Heart right ventricle (tissue), 16 donors: ENCODE results near the gene SIVA1. TPM values are rescaled to one million over a fixed set of nuclear protein-coding genes. Genes with fewer than 3 reads are reported as not detected.

Experiments
- ATAC-seq, 8 donors: fragments of 200-7000 bp; cut with Tn5 transposase; one replicate each; pipeline ENCODE4 v1.9.1; 2020; ENCODE audit warnings: mild to moderate bottlenecking in 8 of 8, moderate library complexity in 8 of 8, moderate number of reproducible peaks in 1 of 8
- DNase-seq, 2 donors: peaks; one replicate each; pipeline ENCODE4 v3.0.0-alpha.2; 2020
- H3K27ac ChIP-seq, 10 donors: fragments of 200-600 bp; sonication (generic) in 2 of 10; one replicate each; pipeline versions ENCODE4 v1.5.0 to v1.8.0; 2020 to 2022; ENCODE audit warnings: mild to moderate bottlenecking in 3 of 10
- H3K27me3 ChIP-seq, 7 donors: fragments of 200-600 bp; one replicate each; pipeline ENCODE4 v1.8.0; 2021 to 2022; ENCODE audit warnings: mild to moderate bottlenecking in 2 of 7
- H3K36me3 ChIP-seq, 9 donors: fragments of 200-600 bp; sonication (generic) in 1 of 9; one replicate each; pipeline versions ENCODE4 v1.5.0 to v1.8.0; 2020 to 2022; ENCODE audit warnings: mild to moderate bottlenecking in 2 of 9
- H3K4me1 ChIP-seq, 9 donors: fragments of 200-600 bp; sonication (generic) in 1 of 9; one replicate each; pipeline versions ENCODE4 v1.5.0 to v1.8.0; 2020 to 2022; ENCODE audit warnings: mild to moderate bottlenecking in 4 of 9
- H3K4me3 ChIP-seq, 10 donors: fragments of 200-600 bp; sonication (generic) in 2 of 10; one replicate each; pipeline versions ENCODE4 v1.5.0 to v1.8.0; 2020 to 2022; ENCODE audit warnings: mild to moderate bottlenecking in 7 of 10, moderate library complexity in 2 of 10
- H3K9me3 ChIP-seq, 11 donors: fragments of 200-600 bp in 10 of 11; sonication (generic) in 2 of 11; one replicate each; pipeline versions ENCODE4 v1.5.0 to v1.8.0; 2013 to 2022; ENCODE audit warnings: mild to moderate bottlenecking in 2 of 11, control low read depth in 1 of 11, moderate library complexity in 1 of 11
- WGBS, 2 donors: extraction: QIAGEN DNeasy Blood & Tissue Kit; methylation state at CpG; one replicate each; pipeline ENCODE4 v1.1.7; 2013; ENCODE audit warnings: inconsistent platforms in 1 of 2; 5-methylcytosine and 5-hydroxymethylcytosine counted together
- intact Hi-C, 10 donors: fragments of 100-400 bp; cut with DNase I; formaldehyde crosslinking; loops; one replicate each; pipeline versions ENCODE4 v1.11.1 to v1.14.2; 2022
- polyA plus RNA-seq, 2 donors: library from polyadenylated mRNA; stranded (reverse); fragments of 200-250 nt; gene quantifications; one replicate each; pipeline ENCODE4 v1.2.3, GENCODE V29; 2013
- total RNA-seq, 10 donors: library from RNA; stranded (reverse); fragmentation: NEBNext Ultra II Directional in 3 of 10; extraction: Animal tissue kit (Norgen Biotek cat#: 25700) in 3 of 10; gene quantifications; one replicate each; pipeline versions ENCODE4 v1.2.1 to v1.2.4, GENCODE V29; 2021 to 2023
- TF ChIP-seq, protein P1 (sequence below), 9 donors: fragments of 200-600 bp; sonication (generic) in 2 of 9; IDR thresholded peaks; one replicate each; pipeline versions ENCODE4 v1.5.0 to v1.8.0; 2021 to 2022; ENCODE audit warnings: antibody characterized with exemption in 9 of 9, mild to moderate bottlenecking in 5 of 9, moderate library complexity in 1 of 9
- donor health status: Arrhythmogenic right ventricular cardiomyopathy.
- donor health status: ischemic (EF 13 %, LVEDD 7.1; RV severe dilation, severe dysfunction).
- donor health status: healthy with polysubstance abuse.
- donor health status: DM: no; HTN: yes; CAD: no.
- donor health status: DM: no; HTN: no; CAD: no.
- donor health status: ischemic (EF 25% LVEDD 6.9; RV normal size, moderate dysfunction).
- donor health status: ischemic (EF 25% LVEDD 5.7; RV mildly dilated, moderate dysfunction).
- donor health status: healthy.
- donor health status: DM: yes; HTN: yes; CAD: no.
- donor health status: Ischemic cardiomyopathy.
- donor health status: ischemic (EF 35%, LVEDD 5.7; RV mildly dilated, moderate dysfunction).
- donor health status: nonischemic (EF 11% LVEDD 7.7; RV severe dilation, severe dysfunction).
- donor health status: DM: yes; HTN: yes; CAD: no.
- donor health status: PGD.
- donor health status: ischemic (EF 29% LVEDD 5.4; RV normal size, mild dysfunction).
- donor health status: nonischemic (EF 23%, LVEDD 6.1; RV moderate dilation, normal function).

The SIVA1 gene
- total and polyA plus RNA-seq, 12 donors: 43.3 to 203 (median 53.0) TPM

DNA sequence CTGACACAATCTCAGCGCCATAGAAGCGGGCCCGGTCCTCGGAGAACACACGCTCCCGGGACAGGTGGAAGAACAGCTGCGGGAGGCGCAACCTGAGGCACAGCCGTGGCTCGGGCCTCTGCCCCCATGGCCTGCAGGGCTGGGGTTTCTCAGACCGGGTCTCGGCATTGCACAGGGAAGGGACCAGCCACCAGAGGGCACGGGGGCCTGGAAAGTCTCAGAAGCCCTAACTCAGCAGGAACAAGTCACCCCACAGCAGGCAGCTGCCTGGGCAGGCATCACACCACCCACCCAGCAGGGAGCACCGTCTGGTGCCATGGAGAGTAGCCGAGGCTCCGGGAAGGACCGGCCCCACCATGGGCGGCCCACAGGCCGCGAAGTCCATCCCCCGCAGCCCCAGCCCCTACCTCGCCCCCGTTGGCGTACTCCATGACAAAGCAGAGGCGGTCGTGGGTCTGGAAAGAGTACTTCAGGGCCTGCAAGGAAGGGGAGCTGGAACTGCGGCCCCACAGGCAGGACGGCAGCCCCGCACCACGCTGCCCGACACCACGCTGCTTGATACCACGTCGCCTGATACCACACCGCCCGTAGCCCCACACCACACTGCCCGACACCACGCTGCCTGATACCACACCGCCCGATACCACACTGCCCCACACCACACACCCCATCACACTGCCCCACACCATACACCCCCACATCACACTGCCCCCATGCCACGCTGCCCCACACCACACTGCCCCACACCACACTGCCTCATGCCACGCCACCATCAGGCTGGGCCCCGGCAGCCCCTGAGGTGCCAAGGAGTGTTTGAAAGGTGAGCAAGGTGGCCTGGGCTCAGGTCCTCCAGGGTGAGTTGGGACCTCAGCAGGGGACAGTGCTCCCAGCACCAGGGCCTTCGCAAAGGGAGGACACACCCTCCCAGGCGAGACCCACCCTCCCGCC, 20.8 kb downstream of the SIVA1 start:
- H3K27ac ChIP-seq: no peak overlapping the region
- peaks cover 0 to 84% (median 56%) of the 10 kb centered on the region in 9 donors for H3K36me3 ChIP-seq
- no peak overlapping the region for H3K4me3 ChIP-seq
- H3K27me3 ChIP-seq: no peaks in the 10 kb centered on the region
- intact Hi-C loops: no loop called here
- H3K4me1 ChIP-seq: peaks cover 0 to 7% (median 4%) of the 10 kb centered on the region in 9 donors
- 86 to 89% methylated on average over 46 of the region's 46 CpGs for WGBS, 2 donors
- ATAC-seq: peak in 1 of 8 donors; percentile 14
- peak in 1 of 2 donors; percentile 11 for DNase-seq
- TF ChIP-seq, protein P1, sequence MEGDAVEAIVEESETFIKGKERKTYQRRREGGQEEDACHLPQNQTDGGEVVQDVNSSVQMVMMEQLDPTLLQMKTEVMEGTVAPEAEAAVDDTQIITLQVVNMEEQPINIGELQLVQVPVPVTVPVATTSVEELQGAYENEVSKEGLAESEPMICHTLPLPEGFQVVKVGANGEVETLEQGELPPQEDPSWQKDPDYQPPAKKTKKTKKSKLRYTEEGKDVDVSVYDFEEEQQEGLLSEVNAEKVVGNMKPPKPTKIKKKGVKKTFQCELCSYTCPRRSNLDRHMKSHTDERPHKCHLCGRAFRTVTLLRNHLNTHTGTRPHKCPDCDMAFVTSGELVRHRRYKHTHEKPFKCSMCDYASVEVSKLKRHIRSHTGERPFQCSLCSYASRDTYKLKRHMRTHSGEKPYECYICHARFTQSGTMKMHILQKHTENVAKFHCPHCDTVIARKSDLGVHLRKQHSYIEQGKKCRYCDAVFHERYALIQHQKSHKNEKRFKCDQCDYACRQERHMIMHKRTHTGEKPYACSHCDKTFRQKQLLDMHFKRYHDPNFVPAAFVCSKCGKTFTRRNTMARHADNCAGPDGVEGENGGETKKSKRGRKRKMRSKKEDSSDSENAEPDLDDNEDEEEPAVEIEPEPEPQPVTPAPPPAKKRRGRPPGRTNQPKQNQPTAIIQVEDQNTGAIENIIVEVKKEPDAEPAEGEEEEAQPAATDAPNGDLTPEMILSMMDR (IDR thresholded peaks at IDR 0.05): peak in 1 of 9 donors; percentile 7
- peaks cover 0 to 8% (median 0%) of the 10 kb centered on the region in 11 donors for H3K9me3 ChIP-seq

DNA sequence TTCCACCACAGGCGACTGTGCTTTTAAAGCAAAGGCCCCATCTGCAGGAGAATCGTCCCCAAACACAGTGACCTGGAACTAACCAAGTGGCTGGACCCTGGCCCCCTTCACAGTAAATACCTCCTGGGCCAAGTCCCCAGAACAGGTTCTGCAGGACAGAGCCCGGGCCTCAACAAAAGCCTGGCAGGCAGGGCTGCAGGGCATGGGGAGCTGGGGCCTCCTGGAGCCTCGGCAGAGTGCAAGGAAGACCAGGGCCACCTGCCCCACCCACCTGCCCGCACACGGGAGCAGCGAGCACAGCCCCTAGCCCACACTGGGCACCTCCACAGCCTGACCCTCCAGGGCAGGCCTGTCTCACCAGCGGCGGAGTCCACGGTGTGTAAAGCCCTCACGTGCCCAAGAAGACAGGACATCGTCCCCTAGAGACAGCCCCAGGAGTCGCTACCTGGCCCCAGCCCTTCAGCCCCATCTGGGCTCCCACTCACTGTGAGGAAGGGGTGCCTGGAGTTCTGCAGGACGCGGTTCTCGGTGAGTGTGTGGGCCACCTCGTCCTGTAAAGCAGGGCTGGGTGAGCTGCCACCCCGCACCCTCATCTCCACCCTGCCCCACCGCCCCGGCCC, 21.6 kb downstream of the SIVA1 start:
- H3K9me3 ChIP-seq: peaks cover 0 to 8% (median 0%) of the 10 kb centered on the region in 11 donors
- TF ChIP-seq, protein P1 (IDR thresholded peaks at IDR 0.05): no peak
- no peak for DNase-seq

DNA sequence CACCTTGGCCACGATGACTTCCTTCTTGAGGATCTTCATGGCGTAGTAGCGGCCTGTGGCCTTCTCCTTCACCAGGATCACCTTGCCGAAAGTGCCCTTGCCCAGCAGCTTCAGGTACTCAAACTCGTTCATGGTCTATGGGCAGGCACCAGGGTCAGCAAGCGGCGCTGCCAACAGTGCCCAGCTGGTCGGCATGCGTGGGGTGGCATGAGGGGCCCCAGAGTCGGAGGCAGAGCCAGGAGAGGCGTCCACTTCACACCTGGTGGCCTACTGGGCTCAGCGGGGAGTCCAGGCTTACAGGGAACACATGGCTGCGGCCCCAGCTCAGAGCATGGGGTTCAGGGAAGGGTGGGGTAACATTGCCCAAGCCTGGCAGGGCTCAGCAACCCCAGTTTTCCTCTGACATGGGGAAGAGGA, 22.1 kb downstream of the SIVA1 start:
- Histone ChIP-seq H3K36me3 (peaks cover 0 to 88% (median 56%) of the 10 kb centered on the region in 9 donors), H3K27ac (no peak overlapping the region), H3K4me1 (no peaks in the 10 kb centered on the region), H3K9me3 (peaks cover 0 to 8% (median 0%) of the 10 kb centered on the region in 11 donors), H3K27me3 (no peaks in the 10 kb centered on the region), H3K4me3 (no peak overlapping the region)
- intact Hi-C loops: no loop called here
- TF ChIP-seq, protein P1 (IDR thresholded peaks at IDR 0.05): no peak
- no peak for DNase-seq
- no peak for ATAC-seq
- WGBS, 2 donors: 89 to 94% methylated on average over 13 of the region's 13 CpGs

More for the DNA sequence above, 21.6 kb downstream of the SIVA1 start:
- H3K4me1 ChIP-seq: no peaks in the 10 kb centered on the region
- no peak overlapping the region for H3K27ac ChIP-seq
- intact Hi-C loops: no loop called here
- no peak for ATAC-seq
- no peaks in the 10 kb centered on the region for H3K27me3 ChIP-seq
- WGBS, 2 donors: 88 to 89% methylated on average over 20 of the region's 20 CpGs
- peaks cover 0 to 88% (median 56%) of the 10 kb centered on the region in 9 donors for H3K36me3 ChIP-seq
- no peak overlapping the region for H3K4me3 ChIP-seq

DNA sequence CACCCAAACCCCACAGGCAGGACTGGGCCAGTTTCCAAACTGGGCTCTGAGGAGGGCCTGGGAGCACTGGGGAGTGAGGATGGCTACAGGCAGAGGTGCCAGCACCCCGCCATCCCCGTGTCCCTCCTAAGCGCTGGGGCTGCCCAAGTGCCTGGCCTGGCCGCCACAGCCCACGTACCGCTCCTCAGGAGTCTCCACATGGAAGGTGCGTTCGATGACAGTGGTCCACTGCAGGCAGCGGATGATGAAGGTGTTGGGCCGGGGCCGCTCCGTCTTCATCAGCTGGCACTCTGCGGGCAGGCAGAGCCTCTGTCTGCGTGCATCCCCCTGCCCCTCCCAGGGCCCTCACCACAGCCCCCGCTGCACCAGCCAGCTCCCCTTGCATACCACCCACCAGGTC, 23.5 kb downstream of the SIVA1 start:
- Histone ChIP-seq H3K9me3 (peaks cover 0 to under 1% (median 0%) of the 10 kb centered on the region in 11 donors), H3K27me3 (no peaks in the 10 kb centered on the region), H3K36me3 (peaks cover 0 to 87% (median 42%) of the 10 kb centered on the region in 9 donors), H3K4me3 (no peak overlapping the region), H3K27ac (no peak overlapping the region), H3K4me1 (no peaks in the 10 kb centered on the region)
- intact Hi-C loops: no loop called here
- WGBS, 2 donors: 98% methylated on average over 11 to 15 of the region's 15 CpGs
- no peak for DNase-seq
- TF ChIP-seq, protein P1 (IDR thresholded peaks at IDR 0.05): no peak
- no peak for ATAC-seq
